GM13977 (cell line): ENCODE results near the gene FSHR.

Experiments
- DNase-seq: peaks from one replicate; pipeline ENCODE4 v3.0.0; 2012; ENCODE audit warnings: low spot score
- CTCF ChIP-seq: IDR thresholded peaks from 2 replicates; pipeline ENCODE4 v1.5.1; 2012; ENCODE audit warnings: mild to moderate bottlenecking, control low read depth; ENCODE audit not compliant: insufficient read depth; ENCODE audit errors: extremely low read depth, missing control alignments
- in situ Hi-C: fragments of 300-500 bp; cut with MboI; formaldehyde crosslinking; loops from one replicate; pipeline ENCODE4 v1.12.0; 2022; ENCODE audit warnings: low sequenced_read_pairs, low pct_unique_long_range_greater_than_20kb, mixed read lengths, inconsistent platforms; ENCODE audit not compliant: unreplicated experiment

The FSHR gene

GRCh38 chr2:49162151-49162550 is 7.8 kb upstream of the FSHR start:
- DNase-seq, result no peak
- TF ChIP-seq CTCF, result no peak
- in situ Hi-C loops, result no loop called here

GRCh38 chr2:49154891-49155290 is 576 bp upstream of the FSHR start:
- no peak for TF ChIP-seq CTCF
- DNase-seq, result no peak
- in situ Hi-C loops, result no loop called here

GRCh38 chr2:49153252-49153651 is 1.1 kb downstream of the FSHR start:
- in situ Hi-C loops, result no loop called here
- TF ChIP-seq CTCF, result no peak
- DNase-seq, result no peak

GRCh38 chr2:49152824-49153223 is 1.5 kb downstream of the FSHR start:
- DNase-seq, result no peak
- no peak for TF ChIP-seq CTCF
- in situ Hi-C loops, result no loop called here

GRCh38 chr2:49146401-49146800 is 7.9 kb downstream of the FSHR start:
- no peak for TF ChIP-seq CTCF
- no peak for DNase-seq
- in situ Hi-C loops, result no loop called here

- DNase-seq, result no peak
- TF ChIP-seq CTCF, result no peak
- in situ Hi-C loops, result no loop called here
Observed at GRCh38 chr2:49131801-49132200, 22.5 kb downstream of the FSHR start.

- no peak for DNase-seq
- no peak for TF ChIP-seq CTCF
- in situ Hi-C loops, result no loop called here
Observed at GRCh38 chr2:49129034-49129433, 25.3 kb downstream of the FSHR start.
